HCEC 1CT (cell line): ENCODE data around the gene GLCCI1.

Experiments
- DNase-seq: peaks from one replicate; pipeline ENCODE4 v3.0.0-alpha.2; 2017

The GLCCI1 gene

DNA sequence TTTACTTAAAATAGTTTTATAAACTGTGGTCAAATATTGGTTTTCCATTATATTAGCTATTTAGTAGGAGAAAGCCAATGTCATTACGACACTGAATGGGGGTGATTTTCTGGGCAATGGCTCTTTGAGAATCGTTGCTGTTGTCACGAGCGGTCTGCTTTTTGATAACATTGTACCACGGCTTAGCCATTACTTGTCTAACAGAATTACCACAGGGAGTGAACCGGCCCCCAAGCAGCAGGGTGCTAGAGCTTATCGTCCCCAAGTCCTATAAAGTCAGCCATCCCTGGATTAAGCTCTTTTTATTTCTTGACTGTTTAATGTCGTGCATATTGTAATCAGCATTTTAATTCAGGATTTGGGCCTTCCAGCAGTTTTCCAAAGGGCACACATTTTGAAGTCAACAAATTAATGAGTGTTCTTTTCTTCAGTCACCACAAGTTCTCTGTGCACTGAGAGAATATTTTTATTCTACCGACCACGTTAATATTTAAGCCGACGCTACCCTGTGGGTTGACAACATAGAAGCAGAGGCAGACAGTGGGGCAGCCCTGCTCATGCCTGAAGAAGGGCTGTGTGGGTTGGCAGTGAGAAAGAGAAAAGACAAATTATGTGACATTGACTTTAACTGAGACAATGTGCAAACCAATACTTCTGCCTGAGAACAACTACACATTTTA is 167.6 kb downstream of the GLCCI1 start:
- no peak for DNase-seq
